Measurements from ENCODE around the gene PRUNE1.

The PRUNE1 gene, protein sequence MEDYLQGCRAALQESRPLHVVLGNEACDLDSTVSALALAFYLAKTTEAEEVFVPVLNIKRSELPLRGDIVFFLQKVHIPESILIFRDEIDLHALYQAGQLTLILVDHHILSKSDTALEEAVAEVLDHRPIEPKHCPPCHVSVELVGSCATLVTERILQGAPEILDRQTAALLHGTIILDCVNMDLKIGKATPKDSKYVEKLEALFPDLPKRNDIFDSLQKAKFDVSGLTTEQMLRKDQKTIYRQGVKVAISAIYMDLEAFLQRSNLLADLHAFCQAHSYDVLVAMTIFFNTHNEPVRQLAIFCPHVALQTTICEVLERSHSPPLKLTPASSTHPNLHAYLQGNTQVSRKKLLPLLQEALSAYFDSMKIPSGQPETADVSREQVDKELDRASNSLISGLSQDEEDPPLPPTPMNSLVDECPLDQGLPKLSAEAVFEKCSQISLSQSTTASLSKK

DNA sequence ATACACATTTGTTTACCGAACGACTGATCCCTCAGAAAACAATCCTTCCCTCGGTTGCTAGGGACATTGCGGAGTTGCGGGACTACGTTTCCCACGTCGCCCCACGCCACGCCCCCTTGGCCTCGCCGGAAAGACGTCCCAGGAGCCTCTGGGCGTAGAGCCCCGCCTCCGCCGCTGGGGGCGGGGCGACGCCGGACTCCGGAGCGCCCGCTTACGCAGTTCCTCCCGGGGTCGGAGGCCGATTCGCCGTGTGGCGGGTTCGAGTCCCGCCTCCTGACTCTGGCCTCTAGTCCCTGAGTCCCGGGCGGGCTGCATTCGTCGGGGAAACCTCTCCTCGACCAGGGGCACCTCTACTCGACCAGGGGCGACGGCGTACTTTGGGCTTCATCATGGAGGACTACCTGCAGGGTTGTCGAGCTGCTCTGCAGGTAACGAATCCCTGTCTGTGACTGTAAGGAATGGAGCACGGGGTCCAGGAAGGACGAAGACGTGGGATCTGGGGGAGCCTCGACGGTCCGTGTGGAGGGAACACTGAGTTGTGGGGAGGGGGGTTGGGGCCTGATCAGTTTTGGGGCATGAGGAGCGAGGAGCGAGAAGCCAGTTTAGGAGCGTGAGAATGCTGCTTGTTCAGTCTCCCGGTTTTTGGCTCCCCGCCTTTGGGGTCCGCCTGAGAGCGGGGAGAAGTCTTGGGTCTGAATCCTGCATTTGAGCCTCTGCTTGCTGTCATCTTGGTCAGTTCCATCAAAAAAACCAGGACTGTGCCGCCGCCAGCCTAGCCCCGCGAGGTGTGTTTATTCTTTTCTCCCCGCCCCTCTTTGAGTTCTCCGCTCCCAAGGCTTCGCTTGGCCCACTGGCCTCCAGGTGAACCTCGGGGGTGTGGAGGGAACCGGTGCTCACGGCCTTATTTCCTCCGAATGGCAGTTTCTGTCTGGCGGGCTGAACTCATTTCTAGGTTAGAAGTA is at the start of gene PRUNE1:
TSS of gene PRUNE1 (plus strand) at position 206 of the 962 bp plus-strand sequence. CDS start at position 390, 184 bp downstream.
- peak; percentile 98 for DNase-seq
- in situ Hi-C loops (cut with HindIII; ENCODE audit: low pct_ligation_motif_present, low pct_unique_long_range_greater_than_20kb, low sequenced_read_pairs), result no loop called here

DNA sequence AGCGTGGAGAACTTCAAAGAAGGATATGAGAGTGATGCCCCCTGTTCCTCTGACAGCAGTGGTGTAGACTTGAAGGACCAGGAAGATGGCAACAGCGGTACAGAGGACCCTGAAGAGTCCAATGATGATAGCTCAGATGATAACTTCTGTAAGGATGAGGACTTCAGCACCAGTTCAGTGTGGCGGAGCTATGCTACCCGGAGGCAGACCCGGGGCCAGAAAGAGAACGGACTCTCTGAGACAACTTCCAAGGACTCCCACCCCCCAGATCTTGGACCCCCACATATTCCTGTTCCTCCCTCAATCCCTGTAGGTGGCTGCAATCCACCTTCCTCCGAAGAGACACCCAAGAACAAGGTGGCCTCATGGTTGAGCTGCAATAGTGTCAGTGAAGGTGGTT is 47.6 kb upstream of the PRUNE1 start:
- in situ Hi-C loops (cut with HindIII; ENCODE audit: low pct_ligation_motif_present, low pct_unique_long_range_greater_than_20kb, low sequenced_read_pairs), result no loop called here
- DNase-seq, result no peak

DNA sequence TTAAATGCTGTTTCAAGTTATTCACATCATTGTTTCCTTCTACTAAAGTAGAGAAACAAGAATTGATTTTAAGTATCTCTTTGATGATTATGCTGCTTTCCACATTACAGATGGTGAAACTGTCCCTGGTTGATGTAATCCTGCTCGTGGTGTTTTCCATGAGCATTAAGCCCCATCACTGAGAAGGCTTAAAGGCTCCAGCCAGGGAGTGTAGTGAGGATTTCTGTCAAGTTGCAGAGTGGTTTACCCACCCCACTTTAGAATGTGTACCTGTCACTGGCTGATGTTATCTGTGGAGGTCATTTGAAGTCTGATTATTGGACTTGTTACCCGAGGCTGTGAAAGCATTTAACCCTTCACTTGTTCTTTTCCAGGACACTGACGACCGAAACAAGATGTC is 46.5 kb upstream of the PRUNE1 start:
- in situ Hi-C loops (cut with HindIII; ENCODE audit: low pct_ligation_motif_present, low pct_unique_long_range_greater_than_20kb, low sequenced_read_pairs), result no loop called here
- DNase-seq, result no peak

DNA sequence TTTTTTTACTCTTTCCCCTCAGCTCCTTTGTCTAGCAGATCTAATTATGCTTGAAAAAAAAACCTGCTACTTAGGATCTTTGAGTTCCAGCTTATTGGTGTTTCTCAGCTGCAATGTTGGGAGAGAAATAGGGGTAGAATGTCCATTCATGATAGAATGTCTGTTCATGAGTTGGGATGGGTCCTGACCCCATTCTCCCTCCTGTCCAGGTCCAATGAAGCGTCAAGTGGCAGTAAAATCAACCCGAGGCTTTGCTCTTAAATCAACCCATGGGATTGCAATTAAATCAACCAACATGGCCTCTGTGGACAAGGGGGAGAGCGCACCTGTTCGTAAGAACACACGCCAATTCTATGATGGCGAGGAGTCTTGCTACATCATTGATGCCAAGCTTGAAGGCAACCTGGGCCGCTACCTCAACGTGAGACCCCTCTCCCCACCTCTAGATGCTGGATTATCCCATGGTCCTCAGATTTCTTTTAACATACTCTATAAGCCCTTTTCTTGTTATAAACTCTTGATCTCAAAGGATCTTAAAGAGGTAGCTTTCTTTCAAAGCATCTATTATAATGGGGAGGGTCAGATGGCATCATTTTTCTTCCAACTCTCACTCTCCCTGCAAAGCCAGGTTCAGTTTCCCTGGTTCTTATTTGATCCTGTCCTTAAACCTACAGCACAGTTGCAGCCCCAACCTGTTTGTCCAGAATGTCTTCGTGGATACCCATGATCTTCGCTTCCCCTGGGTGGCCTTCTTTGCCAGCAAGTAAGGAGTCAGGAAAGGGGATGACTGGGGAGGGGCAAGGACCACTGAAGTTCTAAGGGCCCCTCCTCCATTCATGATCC is 44.7 kb upstream of the PRUNE1 start:
- no peak for DNase-seq
- in situ Hi-C loops (cut with HindIII; ENCODE audit: low pct_ligation_motif_present, low pct_unique_long_range_greater_than_20kb, low sequenced_read_pairs), result no loop called here

DNA sequence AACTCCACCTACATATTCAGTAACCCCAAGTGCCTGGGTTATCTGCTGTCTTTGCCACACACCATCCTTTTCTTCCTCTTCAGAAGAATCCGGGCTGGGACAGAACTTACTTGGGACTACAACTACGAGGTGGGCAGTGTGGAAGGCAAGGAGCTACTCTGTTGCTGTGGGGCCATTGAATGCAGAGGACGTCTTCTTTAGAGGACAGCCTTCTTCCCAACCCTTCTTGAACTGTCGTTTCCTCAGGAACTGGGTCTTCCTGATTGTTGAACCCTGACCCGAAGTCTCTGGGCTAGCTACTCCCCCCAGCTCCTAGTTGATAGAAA is 44.1 kb upstream of the PRUNE1 start:
- DNase-seq, result no peak
- in situ Hi-C loops (cut with HindIII; ENCODE audit: low pct_ligation_motif_present, low pct_unique_long_range_greater_than_20kb, low sequenced_read_pairs), result no loop called here

DNA sequence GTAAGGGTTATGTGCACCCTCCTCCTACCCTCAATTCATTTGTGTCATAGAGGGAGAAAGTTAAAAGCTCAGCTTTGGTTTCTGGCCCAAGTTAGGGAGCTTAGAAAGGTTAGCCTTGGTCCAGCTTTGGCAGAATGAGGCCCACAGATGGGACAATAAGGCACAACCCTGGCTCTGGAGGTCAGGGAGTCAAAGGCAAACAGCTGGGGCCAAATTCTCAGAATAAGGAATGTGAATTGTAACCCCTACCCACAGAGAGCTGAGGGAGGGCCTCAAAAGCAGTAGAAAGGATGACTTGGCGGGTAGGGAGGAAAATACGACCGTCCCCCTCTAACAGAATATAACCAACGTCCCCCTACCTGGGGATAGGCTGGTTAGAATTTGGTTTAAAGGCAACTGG is 42.6 kb upstream of the PRUNE1 start:
- no peak for DNase-seq

DNA sequence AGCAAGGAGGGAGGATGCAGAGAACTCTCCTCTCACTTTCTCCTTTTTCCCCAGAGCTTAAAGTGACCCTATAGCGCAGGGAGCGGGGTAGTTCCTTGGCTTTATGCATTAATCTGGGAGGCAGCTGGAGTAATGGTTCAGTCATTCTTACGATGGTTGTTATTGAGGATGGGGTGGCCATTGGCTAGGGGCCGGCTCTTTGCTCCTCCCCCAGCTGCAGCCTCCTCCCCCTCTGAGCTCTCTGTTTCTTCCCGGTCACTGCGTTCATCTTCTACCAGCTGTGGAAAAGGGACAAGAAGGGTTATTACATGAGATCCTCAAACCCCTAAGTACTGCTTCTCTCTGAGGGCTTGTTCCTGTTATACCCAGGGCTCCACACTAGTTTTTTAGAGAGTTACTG is 42.2 kb upstream of the PRUNE1 start:
- DNase-seq, result no peak
- in situ Hi-C loops (cut with HindIII; ENCODE audit: low pct_ligation_motif_present, low pct_unique_long_range_greater_than_20kb, low sequenced_read_pairs), result no loop called here

More for the DNA sequence above, 42.6 kb upstream of the PRUNE1 start:
- in situ Hi-C loops (cut with HindIII; ENCODE audit: low pct_ligation_motif_present, low pct_unique_long_range_greater_than_20kb, low sequenced_read_pairs), result no loop called here

DNA sequence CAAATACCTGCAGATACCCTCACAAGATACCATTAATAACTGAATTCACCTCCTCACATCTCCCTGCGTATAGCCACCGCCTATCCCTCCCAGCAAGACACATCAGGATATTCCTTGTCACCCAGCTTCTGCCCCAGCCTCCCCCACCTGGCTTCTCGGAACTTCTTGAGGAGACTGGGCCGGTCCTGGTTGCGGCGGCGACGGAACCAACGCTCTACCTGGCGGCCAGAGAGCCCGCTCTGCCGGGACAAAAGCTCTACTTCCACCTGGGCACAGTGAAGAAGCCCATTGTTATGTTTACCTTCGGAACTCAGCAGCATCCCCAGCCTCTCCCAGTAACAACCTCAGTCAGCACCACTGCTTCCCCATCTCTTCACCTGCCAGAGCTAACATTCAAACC is 40.3 kb upstream of the PRUNE1 start:
- in situ Hi-C loops (cut with HindIII; ENCODE audit: low pct_ligation_motif_present, low pct_unique_long_range_greater_than_20kb, low sequenced_read_pairs), result no loop called here
- no peak for DNase-seq

GRCh38 chr1:150968491-150968890 is 39.8 kb upstream of the PRUNE1 start:
- in situ Hi-C loops (cut with HindIII; ENCODE audit: low pct_ligation_motif_present, low pct_unique_long_range_greater_than_20kb, low sequenced_read_pairs), result no loop called here
- DNase-seq, result no peak

GRCh38 chr1:150969626-150970025 is 38.6 kb upstream of the PRUNE1 start:
- in situ Hi-C loops (cut with HindIII; ENCODE audit: low pct_ligation_motif_present, low pct_unique_long_range_greater_than_20kb, low sequenced_read_pairs), result no loop called here
- DNase-seq, result no peak

GRCh38 chr1:150970808-150971582 is 37.3 kb upstream of the PRUNE1 start:
- in situ Hi-C loops (cut with HindIII; ENCODE audit: low pct_ligation_motif_present, low pct_unique_long_range_greater_than_20kb, low sequenced_read_pairs), result no loop called here
- DNase-seq, result no peak

DNA sequence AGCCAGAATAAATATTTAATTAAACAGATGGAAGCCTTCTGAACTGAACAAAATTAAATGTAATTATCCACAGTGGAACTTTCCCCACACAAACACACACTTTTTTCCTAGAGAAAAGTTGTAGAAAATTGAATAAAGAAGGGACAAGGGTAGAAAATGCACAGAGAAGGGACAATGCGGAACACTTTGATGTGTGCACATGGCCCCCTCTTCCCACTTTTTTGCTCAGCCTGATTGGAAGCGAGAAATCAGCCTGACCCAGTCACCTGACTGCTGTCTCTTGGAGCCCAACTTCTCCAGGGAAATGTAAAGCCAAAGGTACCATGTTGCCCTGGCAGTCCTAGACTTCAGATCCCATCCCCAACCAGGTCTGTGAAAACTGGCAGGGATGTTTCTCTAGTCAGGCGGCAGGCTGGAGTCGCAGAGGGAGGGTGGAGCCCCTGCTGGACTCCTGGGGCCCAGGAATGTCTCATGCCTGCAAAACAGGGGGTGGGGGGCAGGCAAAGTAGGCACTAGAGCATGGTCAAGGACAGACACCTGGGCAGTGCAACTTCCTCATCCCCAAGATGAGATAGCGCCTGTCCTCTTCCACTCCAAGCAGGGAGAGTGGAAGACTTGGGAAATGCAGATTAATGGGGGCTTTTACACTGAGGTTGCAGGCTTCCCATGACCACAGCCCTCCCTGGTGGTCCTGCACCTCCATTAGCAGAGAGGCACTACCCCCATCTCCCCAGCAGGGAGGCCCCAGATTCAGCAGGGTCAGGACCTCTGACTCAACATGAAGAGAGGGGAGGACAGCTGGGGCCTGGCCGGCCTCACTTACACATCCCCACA is 36.4 kb upstream of the PRUNE1 start:
- in situ Hi-C loops (cut with HindIII; ENCODE audit: low pct_ligation_motif_present, low pct_unique_long_range_greater_than_20kb, low sequenced_read_pairs), result no loop called here
- DNase-seq, result peak; percentile 24

GRCh38 chr1:150972417-150972940 is 35.8 kb upstream of the PRUNE1 start:
- DNase-seq, result no peak
- in situ Hi-C loops (cut with HindIII; ENCODE audit: low pct_ligation_motif_present, low pct_unique_long_range_greater_than_20kb, low sequenced_read_pairs), result no loop called here

DNA sequence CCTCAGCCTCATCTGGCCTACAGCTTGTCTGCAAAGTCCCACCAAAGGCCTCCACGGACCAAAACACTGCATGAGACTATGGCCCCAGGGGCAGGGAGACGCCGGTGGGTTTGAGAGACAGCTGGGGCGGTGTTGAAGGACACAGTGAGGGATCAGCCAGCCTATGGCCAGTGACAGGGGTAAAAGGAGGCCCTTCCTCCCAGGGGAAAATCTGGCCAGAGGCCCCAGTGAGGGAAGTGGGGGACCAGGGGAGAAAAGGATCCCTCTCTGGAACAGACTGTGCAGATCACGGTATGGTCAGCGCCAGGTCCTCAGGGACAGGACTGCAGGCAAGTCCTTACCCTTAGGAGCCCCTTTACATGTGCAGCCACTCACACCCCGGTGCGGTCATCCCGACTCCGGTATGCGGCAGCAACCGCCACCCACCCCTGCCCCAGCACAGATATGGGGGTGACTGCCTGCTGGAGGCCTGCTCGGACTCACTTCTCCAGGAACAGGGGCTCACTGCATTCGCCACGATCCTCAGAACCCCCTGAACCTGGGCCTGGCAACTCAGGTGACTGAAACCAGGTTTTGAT is 34.9 kb upstream of the PRUNE1 start:
- in situ Hi-C loops (cut with HindIII; ENCODE audit: low pct_ligation_motif_present, low pct_unique_long_range_greater_than_20kb, low sequenced_read_pairs), result no loop called here
- no peak for DNase-seq

- in situ Hi-C loops (cut with HindIII; ENCODE audit: low pct_ligation_motif_present, low pct_unique_long_range_greater_than_20kb, low sequenced_read_pairs), result no loop called here
- peak; percentile 42 for DNase-seq
Measured at GRCh38 chr1:150973836-150974579, 34.2 kb upstream of the PRUNE1 start.
